ENCODE data around the gene AKT3. TPM values are rescaled to one million over a fixed set of nuclear protein-coding genes. Genes with fewer than 3 reads are reported as not detected.

AKT3 gene
- polyA plus RNA-seq, 2 of the 4 experiments (the other 2 are of a cell fraction), result 18.4 to 43.5 TPM

DNA sequence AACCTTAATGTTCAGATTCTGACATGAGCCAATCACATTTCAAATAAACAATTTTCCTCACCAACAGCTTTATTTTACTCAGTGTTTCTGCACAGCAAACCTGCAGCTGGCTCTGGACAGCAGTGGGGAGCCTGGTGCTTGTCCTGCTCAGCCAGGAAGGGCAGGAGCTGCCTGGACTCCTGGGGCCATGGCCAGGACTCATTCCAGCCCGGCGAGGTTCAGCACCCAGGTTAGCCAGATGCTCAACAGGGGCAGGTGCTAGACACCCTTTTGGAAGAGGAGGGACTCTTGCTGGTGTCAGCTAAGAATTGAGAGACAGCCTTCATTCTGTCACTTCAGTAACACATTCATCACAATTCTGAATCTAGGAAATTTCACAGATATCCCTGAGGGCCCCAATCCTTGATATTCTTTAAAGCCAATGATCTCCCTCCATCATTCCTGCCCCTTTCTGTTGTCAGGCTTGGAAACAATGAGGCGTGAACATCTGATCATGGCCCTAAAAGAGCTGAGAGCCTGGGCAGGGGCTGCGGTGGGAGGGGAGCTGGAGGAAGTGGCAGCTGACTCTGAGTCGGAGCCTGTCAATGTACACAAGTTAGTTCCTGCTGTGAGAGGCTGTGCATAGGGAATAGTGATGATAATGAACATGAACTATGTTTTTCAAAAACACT lies 342.9 kb downstream of the AKT3 start (continued):
- no peak for TF ChIP-seq ZC3H11A (IDR thresholded peaks at IDR 0.05)
- no peak for TF ChIP-seq RNF2 (IDR thresholded peaks at IDR 0.05; ENCODE audit: borderline replicate concordance, low read depth)
- no peak for TF ChIP-seq JUN (IDR thresholded peaks at IDR 0.05)
- no peak for TF ChIP-seq MAZ (IDR thresholded peaks at IDR 0.05; ENCODE audit: borderline replicate concordance, low read depth, low read length)

DNA sequence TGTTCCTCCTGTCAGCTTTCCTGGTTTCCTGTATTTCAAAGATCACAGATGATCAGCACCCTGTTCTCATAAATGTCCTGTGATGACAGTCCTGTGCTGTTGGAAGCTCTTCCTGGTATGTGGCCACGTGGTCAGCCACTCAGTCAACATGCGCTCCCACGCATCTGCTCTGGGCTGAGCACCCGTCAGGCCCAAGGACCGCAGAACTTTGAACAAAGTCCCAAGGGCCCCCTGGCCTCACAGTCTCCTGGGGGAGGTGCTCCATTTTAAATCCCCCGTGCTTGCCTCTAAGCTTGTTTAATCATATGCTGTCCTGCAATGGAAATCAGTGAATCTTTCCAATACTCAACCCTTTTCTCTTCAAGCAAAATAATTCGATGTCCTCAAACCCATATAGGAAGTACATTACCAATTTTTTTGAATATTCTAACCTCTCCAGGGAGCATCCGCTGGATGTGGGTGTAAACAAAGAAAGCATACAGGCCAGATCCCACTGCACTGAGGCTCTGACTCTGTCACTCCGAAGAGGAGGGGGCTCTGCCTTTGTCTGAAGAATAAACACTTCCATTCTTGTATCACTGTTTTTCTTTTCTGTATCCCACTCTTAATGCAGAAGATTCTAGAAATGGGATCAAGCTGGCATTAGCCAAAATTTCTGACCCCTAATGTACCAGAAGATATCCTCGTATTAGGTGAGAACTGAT lies 343.9 kb downstream of the AKT3 start:
- Histone ChIP-seq H3K4me3 (no peak overlapping the region), H3K4me2 (no peak overlapping the region), H3K4me1 (no peaks in the 10 kb centered on the region), H3K9me3 (no peaks in the 10 kb centered on the region), H3K27ac (no peak overlapping the region)
- ChIA-PET POLR2A (no interaction called here), CTCF (interaction anchor here (0.9 to 1.5 kb wide), 2 partner anchors 16 to 793 kb away, joined by 3 to 4 read pairs; no protein-coding TSS in a partner anchor)
- TF ChIP-seq SREBF2 (IDR thresholded peaks at IDR 0.05) (no peak), HOXB13 (CRISPR knock-in tag; IDR thresholded peaks at IDR 0.05; ENCODE audit: low read depth) (no peak), MYC (IDR thresholded peaks at IDR 0.05; ENCODE audit: borderline replicate concordance, low read length) (no peak), CEBPB (IDR thresholded peaks at IDR 0.05) (no peak), KDM5A (IDR thresholded peaks at IDR 0.05) (no peak), TP53 (CRISPR knock-in tag; IDR thresholded peaks at IDR 0.05) (no peak), POLR2A (IDR thresholded peaks at IDR 0.05; ENCODE audit: low read length) (no peak)
- TF ChIP-seq, protein P1, sequence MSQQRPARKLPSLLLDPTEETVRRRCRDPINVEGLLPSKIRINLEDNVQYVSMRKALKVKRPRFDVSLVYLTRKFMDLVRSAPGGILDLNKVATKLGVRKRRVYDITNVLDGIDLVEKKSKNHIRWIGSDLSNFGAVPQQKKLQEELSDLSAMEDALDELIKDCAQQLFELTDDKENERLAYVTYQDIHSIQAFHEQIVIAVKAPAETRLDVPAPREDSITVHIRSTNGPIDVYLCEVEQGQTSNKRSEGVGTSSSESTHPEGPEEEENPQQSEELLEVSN (IDR thresholded peaks at IDR 0.05; ENCODE audit: borderline replicate concordance, low read depth), result no peak
- TF ChIP-seq, protein P2, sequence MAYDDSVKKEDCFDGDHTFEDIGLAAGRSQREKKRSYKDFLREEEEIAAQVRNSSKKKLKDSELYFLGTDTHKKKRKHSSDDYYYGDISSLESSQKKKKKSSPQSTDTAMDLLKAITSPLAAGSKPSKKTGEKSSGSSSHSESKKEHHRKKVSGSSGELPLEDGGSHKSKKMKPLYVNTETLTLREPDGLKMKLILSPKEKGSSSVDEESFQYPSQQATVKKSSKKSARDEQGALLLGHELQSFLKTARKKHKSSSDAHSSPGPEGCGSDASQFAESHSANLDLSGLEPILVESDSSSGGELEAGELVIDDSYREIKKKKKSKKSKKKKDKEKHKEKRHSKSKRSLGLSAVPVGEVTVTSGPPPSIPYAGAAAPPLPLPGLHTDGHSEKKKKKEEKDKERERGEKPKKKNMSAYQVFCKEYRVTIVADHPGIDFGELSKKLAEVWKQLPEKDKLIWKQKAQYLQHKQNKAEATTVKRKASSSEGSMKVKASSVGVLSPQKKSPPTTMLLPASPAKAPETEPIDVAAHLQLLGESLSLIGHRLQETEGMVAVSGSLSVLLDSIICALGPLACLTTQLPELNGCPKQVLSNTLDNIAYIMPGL (CRISPR knock-in tag; IDR thresholded peaks at IDR 0.05; ENCODE audit: borderline replicate concordance), result no peak
- no peak for FAIRE-seq
- DNase-seq (ENCODE audit: low read depth in 1 of 2, low spot score in 1 of 2), result no peak
- no peak for ATAC-seq
- WGBS (ENCODE audit: missing lambda C conversion rate), result 84% methylated on average over 10 of the region's 10 CpGs

DNA sequence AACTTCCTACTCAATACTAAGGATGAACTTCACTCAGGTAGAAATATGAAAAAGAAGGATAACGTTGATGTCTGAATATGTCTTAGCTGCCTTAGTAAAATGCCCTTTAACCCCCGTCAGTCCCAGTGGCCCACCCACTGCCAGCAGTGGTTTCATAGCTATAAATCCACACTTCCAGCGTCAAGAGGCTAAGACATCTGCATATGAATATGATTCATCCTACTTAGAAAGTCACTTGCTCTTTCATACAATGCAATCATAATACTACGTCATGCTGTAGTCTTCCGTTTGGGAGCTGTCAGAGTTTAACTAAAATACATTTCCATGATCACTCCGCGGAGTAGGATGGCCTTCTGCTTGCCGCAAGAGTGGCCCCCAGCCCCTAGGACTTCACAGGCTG lies 346.9 kb downstream of the AKT3 start:
- H3K4me1 ChIP-seq, result no peaks in the 10 kb centered on the region
- DNase-seq (ENCODE audit: low read depth in 1 of 2, low spot score in 1 of 2) (no peak), ATAC-seq (no peak), FAIRE-seq (no peak)
- no peak overlapping the region for H3K27ac ChIP-seq
- H3K4me2 ChIP-seq, result no peak overlapping the region
- TF ChIP-seq GATA3 (IDR thresholded peaks at IDR 0.05; ENCODE audit: borderline replicate concordance), result no peak
- TF ChIP-seq, protein P3, sequence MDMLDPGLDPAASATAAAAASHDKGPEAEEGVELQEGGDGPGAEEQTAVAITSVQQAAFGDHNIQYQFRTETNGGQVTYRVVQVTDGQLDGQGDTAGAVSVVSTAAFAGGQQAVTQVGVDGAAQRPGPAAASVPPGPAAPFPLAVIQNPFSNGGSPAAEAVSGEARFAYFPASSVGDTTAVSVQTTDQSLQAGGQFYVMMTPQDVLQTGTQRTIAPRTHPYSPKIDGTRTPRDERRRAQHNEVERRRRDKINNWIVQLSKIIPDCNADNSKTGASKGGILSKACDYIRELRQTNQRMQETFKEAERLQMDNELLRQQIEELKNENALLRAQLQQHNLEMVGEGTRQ (IDR thresholded peaks at IDR 0.05), result no peak
- TF ChIP-seq RARB (CRISPR knock-in tag; IDR thresholded peaks at IDR 0.05), result no peak
- no peak for TF ChIP-seq CHD2 (IDR thresholded peaks at IDR 0.05; ENCODE audit: low read length, partially characterized antibody)
- TF ChIP-seq, protein P4, sequence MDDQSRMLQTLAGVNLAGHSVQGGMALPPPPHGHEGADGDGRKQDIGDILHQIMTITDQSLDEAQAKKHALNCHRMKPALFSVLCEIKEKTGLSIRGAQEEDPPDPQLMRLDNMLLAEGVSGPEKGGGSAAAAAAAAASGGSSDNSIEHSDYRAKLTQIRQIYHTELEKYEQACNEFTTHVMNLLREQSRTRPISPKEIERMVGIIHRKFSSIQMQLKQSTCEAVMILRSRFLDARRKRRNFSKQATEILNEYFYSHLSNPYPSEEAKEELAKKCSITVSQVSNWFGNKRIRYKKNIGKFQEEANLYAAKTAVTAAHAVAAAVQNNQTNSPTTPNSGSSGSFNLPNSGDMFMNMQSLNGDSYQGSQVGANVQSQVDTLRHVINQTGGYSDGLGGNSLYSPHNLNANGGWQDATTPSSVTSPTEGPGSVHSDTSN (IDR thresholded peaks at IDR 0.05), result no peak
- no peak for TF ChIP-seq RNF2 (IDR thresholded peaks at IDR 0.05; ENCODE audit: borderline replicate concordance, low read depth)
- TF ChIP-seq CEBPB (IDR thresholded peaks at IDR 0.05), result no peak
- TF ChIP-seq, protein P5, sequence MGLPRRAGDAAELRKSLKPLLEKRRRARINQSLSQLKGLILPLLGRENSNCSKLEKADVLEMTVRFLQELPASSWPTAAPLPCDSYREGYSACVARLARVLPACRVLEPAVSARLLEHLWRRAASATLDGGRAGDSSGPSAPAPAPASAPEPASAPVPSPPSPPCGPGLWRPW (IDR thresholded peaks at IDR 0.05), result no peak
- TF ChIP-seq KDM5A (IDR thresholded peaks at IDR 0.05), result no peak
- no peak for TF ChIP-seq NR3C1 (IDR thresholded peaks at IDR 0.05)
- no peak for TF ChIP-seq RFX5 (IDR thresholded peaks at IDR 0.05)
- TF ChIP-seq POLR2A (IDR thresholded peaks at IDR 0.05; ENCODE audit: low read length), result no peak
- CTCF ChIA-PET, result interaction anchor here (0.9 to 2.8 kb wide), 3 partner anchors 15 to 796 kb away, joined by 3 to 13 read pairs (median 3); no protein-coding TSS in a partner anchor
- POLR2A ChIA-PET, result no interaction called here
- H3K9me3 ChIP-seq, result no peaks in the 10 kb centered on the region
- no peak overlapping the region for H3K4me3 ChIP-seq
- WGBS (ENCODE audit: missing lambda C conversion rate), result 95% methylated on average over 8 of the region's 8 CpGs

All from A549 (cell line).